Liver (tissue), 9 donors: ENCODE results near the gene LRP10. TPM values are rescaled to one million over a fixed set of nuclear protein-coding genes. Genes with fewer than 3 reads are reported as not detected.

Experiments used
- DNase-seq: peaks from one replicate; pipeline ENCODE4 v3.0.0-alpha.2; 2017; ENCODE audit warnings: low spot score
- H3K27ac ChIP-seq, 2 donors: one replicate each; pipeline ENCODE4 v1.7.0; 2013; ENCODE audit warnings: inconsistent platforms in 2 of 2, low read length in 2 of 2, control low read depth in 1 of 2, low read depth in 1 of 2, mild to moderate bottlenecking in 1 of 2
- H3K27me3 ChIP-seq, 4 donors: one replicate each; pipeline versions ENCODE4 v1.6.1 to v1.7.0; 2013; ENCODE audit warnings: low read length in 3 of 4, inconsistent platforms in 1 of 4, mild to moderate bottlenecking in 1 of 4, moderate library complexity in 1 of 4; ENCODE audit not compliant: control insufficient read depth in 4 of 4, insufficient read depth in 4 of 4
- H3K36me3 ChIP-seq, 4 donors: one replicate each; pipeline versions ENCODE4 v1.6.1 to v1.7.0; 2013; ENCODE audit warnings: low read length in 3 of 4, mild to moderate bottlenecking in 3 of 4, low read depth in 1 of 4, moderate library complexity in 1 of 4; ENCODE audit not compliant: control insufficient read depth in 4 of 4, insufficient read depth in 3 of 4
- H3K4me1 ChIP-seq, 4 donors: one replicate each; pipeline versions ENCODE4 v1.6.1 to v1.7.0; 2013; ENCODE audit warnings: low read length in 3 of 4, mild to moderate bottlenecking in 3 of 4, moderate library complexity in 1 of 4; ENCODE audit not compliant: control insufficient read depth in 4 of 4, insufficient read depth in 4 of 4
- H3K4me3 ChIP-seq, 3 donors: one replicate each; pipeline versions ENCODE4 v1.6.1 to v1.7.0; 2013; ENCODE audit warnings: low read length in 3 of 3, control low read depth in 1 of 3, low read depth in 1 of 3, mild to moderate bottlenecking in 1 of 3
- H3K9ac ChIP-seq, 2 donors: one replicate each; pipeline ENCODE4 v1.7.0; 2013; ENCODE audit warnings: low read length in 2 of 2, mild to moderate bottlenecking in 2 of 2, moderate library complexity in 2 of 2, control low read depth in 1 of 2, low read depth in 1 of 2
- H3K9me3 ChIP-seq, 4 donors: one replicate each; pipeline versions ENCODE4 v1.6.1 to v1.7.0; 2013; ENCODE audit warnings: low read length in 3 of 4; ENCODE audit not compliant: control insufficient read depth in 4 of 4
- ATF3 ChIP-seq: IDR thresholded peaks from 2 replicates; pipeline ENCODE4 v1.6.1; 2016; ENCODE audit warnings: antibody characterized with exemption
- CTCF ChIP-seq: fragments of 150-350 bp; IDR thresholded peaks from 2 replicates; pipeline ENCODE4 v1.5.1; 2017; ENCODE audit warnings: improper control_type of control experiment, low read depth, low read length; ENCODE audit not compliant: missing input control
- EGR1 ChIP-seq, 2 donors: IDR thresholded peaks; 2 replicates each; pipeline ENCODE4 v1.6.1; 2016 to 2018; ENCODE audit warnings: antibody characterized with exemption in 2 of 2, low read depth in 2 of 2
- FOXA2 ChIP-seq: IDR thresholded peaks from 2 replicates; pipeline ENCODE4 v1.6.1; 2016; ENCODE audit warnings: antibody characterized with exemption
- GABPA ChIP-seq, 2 donors: IDR thresholded peaks in 1 of 2; conservative IDR thresholded peaks in 1 of 2; 2 replicates each; pipeline ENCODE4 v1.6.1; 2016; ENCODE audit warnings: antibody characterized with exemption in 2 of 2, mild to moderate bottlenecking in 1 of 2, moderate library complexity in 1 of 2
- HNF4A ChIP-seq, 2 donors: conservative IDR thresholded peaks; 2 replicates each; pipeline ENCODE4 v1.6.1; 2016; ENCODE audit warnings: antibody characterized with exemption in 2 of 2, mild to moderate bottlenecking in 2 of 2
- HNF4G ChIP-seq: IDR thresholded peaks from 2 replicates; pipeline ENCODE4 v1.6.1; 2016; ENCODE audit warnings: antibody characterized with exemption
- JUND ChIP-seq, 2 donors: IDR thresholded peaks; 2 replicates each; pipeline ENCODE4 v1.6.1; 2016; ENCODE audit warnings: antibody characterized with exemption in 2 of 2
- NR2F2 ChIP-seq: IDR thresholded peaks from 2 replicates; pipeline ENCODE4 v1.6.1; 2016; ENCODE audit warnings: antibody characterized with exemption
- RAD21 ChIP-seq, 2 donors: IDR thresholded peaks; 2 replicates each; pipeline ENCODE4 v1.6.1; 2016; ENCODE audit warnings: antibody characterized with exemption in 2 of 2, mild to moderate bottlenecking in 2 of 2
- TAF1 ChIP-seq: conservative IDR thresholded peaks from 2 replicates; pipeline ENCODE4 v1.6.1; 2016; ENCODE audit warnings: antibody characterized with exemption, mild to moderate bottlenecking
- ZBTB33 ChIP-seq: IDR thresholded peaks from 2 replicates; pipeline ENCODE4 v1.6.1; 2016; ENCODE audit warnings: antibody characterized with exemption
- WGBS: extraction: QIAGEN DNeasy Blood & Tissue Kit; methylation state at CpG from one replicate; pipeline ENCODE4 v1.1.7; 2013; 5-methylcytosine and 5-hydroxymethylcytosine counted together
- polyA plus RNA-seq, 2 donors: library from polyadenylated mRNA; stranded (reverse) in 1 of 2; unstranded in 1 of 2; fragments of 200-250 nt in 1 of 2; fragments of >200 nt in 1 of 2; fragmentation: Nextera tagmentation in 1 of 2; extraction: Ambion mirVana in 1 of 2; gene quantifications; one replicate each; pipeline versions ENCODE4 v1.2.1 to v1.2.3, GENCODE V29; 2013 to 2015
- total RNA-seq, 2 donors: library from RNA; depleted of rRNA; stranded (reverse); fragments of >200 nt; gene quantifications; one replicate each; pipeline ENCODE4 v1.2.3, GENCODE V29; 2014
- donor health status: healthy.
- donor health status: healthy.
- donor health status: healthy.
- donor health status: healthy.
- donor health status: healthy.

Gene LRP10
- total and polyA plus RNA-seq, 4 donors: 19.5 to 61.7 (median 31.3) TPM

- H3K9ac ChIP-seq: no peak overlapping the region
- 87% methylated on average over 8 of the region's 8 CpGs for WGBS
- DNase-seq: no peak
- TF ChIP-seq ATF3: no peak
- TF ChIP-seq RAD21 (IDR thresholded peaks at IDR 0.05): no peak
- TF ChIP-seq GABPA (IDR thresholded peaks at IDR 0.05 in 1 of 2, conservative IDR thresholded peaks at IDR 0.05 in 1 of 2): no peak
- no peak for TF ChIP-seq FOXA2
- TF ChIP-seq HNF4G: no peak
- no peak for TF ChIP-seq EGR1 (IDR thresholded peaks at IDR 0.05; ENCODE audit: low read depth in 2 of 2)
- no peak for TF ChIP-seq HNF4A (conservative IDR thresholded peaks at IDR 0.05)
- no peak for TF ChIP-seq JUND (IDR thresholded peaks at IDR 0.05)
- no peak for TF ChIP-seq CTCF
- TF ChIP-seq ZBTB33: no peak
- no peak overlapping the region for H3K27ac ChIP-seq
- H3K9me3 ChIP-seq: no peaks in the 10 kb centered on the region
- no peaks in the 10 kb centered on the region for H3K27me3 ChIP-seq
- no peak overlapping the region for H3K4me3 ChIP-seq
- H3K4me1 ChIP-seq: peaks cover 0 to 4% (median 0%) of the 10 kb centered on the region in 4 donors
- H3K36me3 ChIP-seq: peaks cover 8 to 54% (median 43%) of the 10 kb centered on the region in 4 donors
Measured at GRCh38 chr14:22878271-22879246, 7.0 kb downstream of the LRP10 start.

- no peaks in the 10 kb centered on the region for H3K27me3 ChIP-seq
- peaks cover 0 to 4% (median 2%) of the 10 kb centered on the region in 4 donors for H3K4me1 ChIP-seq
- WGBS: 44% methylated on average over 7 of the region's 7 CpGs
- DNase-seq: no peak
- H3K4me3 ChIP-seq: no peak overlapping the region
- H3K27ac ChIP-seq: no peak overlapping the region
- H3K36me3 ChIP-seq: peaks cover 0 to 22% (median 17%) of the 10 kb centered on the region in 4 donors
- TF ChIP-seq EGR1 (IDR thresholded peaks at IDR 0.05; ENCODE audit: low read depth in 2 of 2) (no peak), NR2F2 (no peak), TAF1 (no peak), FOXA2 (no peak)
- no peaks in the 10 kb centered on the region for H3K9me3 ChIP-seq
- no peak overlapping the region for H3K9ac ChIP-seq
Measured at GRCh38 chr14:22882064-22882463, 10.5 kb downstream of the LRP10 start.
